Activated T-cell treated with anti-CD3 and anti-CD28 coated beads, Interleukin-2, amount 50 U/mL, for 72 hours (primary cell): ENCODE data around the gene OAF. TPM values are rescaled to one million over a fixed set of nuclear protein-coding genes. Genes with fewer than 3 reads are reported as not detected.
"Not testable (repeated sequence)": the region's sequence is repeated elsewhere in the genome, so short reads cannot be mapped to it uniquely, and the experiment has no call there.

Experiments used
- ATAC-seq, 2 donors: fragments of 150-1000 bp; cut with Tn5 transposase; replicated peaks in 1 of 2; 2 replicates each; pipeline ENCODE4 v1.10.0; 2021; ENCODE audit warnings: moderate library complexity in 2 of 2, mild to moderate bottlenecking in 1 of 2
- DNase-seq, 2 donors: peaks; one replicate each; pipeline ENCODE4 v3.0.0; 2021 to 2022; ENCODE audit warnings: mixed read lengths in 1 of 2
- H3K27ac Mint-ChIP-seq: one replicate; pipeline ENCODE4 v1.8.0; 2022; ENCODE audit warnings: mild to moderate bottlenecking, moderate library complexity, mixed read lengths
- H3K27me3 Mint-ChIP-seq: one replicate; pipeline ENCODE4 v1.8.0; 2022; ENCODE audit warnings: low read depth, mixed read lengths
- H3K36me3 Mint-ChIP-seq, 2 donors: one replicate each; pipeline ENCODE4 v1.8.0; 2022; ENCODE audit warnings: mixed read lengths in 2 of 2, mild to moderate bottlenecking in 1 of 2; ENCODE audit not compliant: insufficient read depth in 2 of 2
- H3K4me1 Mint-ChIP-seq: one replicate; pipeline ENCODE4 v1.8.0; 2022; ENCODE audit warnings: low read depth, mixed read lengths
- H3K4me3 Mint-ChIP-seq, 2 donors: one replicate each; pipeline ENCODE4 v1.8.0; 2022; ENCODE audit warnings: mild to moderate bottlenecking in 2 of 2, mixed read lengths in 2 of 2, moderate library complexity in 2 of 2
- H3K9me3 Mint-ChIP-seq, 2 donors: one replicate each; pipeline ENCODE4 v1.8.0; 2022; ENCODE audit warnings: mixed read lengths in 2 of 2
- total RNA-seq, 2 donors: library from RNA; stranded (reverse); gene quantifications; one replicate each; pipeline ENCODE4 v1.2.3, GENCODE V29; 2022

The OAF gene
- total RNA-seq, 2 donors from 2014 or later = 1.2 to 2.4 TPM

DNA sequence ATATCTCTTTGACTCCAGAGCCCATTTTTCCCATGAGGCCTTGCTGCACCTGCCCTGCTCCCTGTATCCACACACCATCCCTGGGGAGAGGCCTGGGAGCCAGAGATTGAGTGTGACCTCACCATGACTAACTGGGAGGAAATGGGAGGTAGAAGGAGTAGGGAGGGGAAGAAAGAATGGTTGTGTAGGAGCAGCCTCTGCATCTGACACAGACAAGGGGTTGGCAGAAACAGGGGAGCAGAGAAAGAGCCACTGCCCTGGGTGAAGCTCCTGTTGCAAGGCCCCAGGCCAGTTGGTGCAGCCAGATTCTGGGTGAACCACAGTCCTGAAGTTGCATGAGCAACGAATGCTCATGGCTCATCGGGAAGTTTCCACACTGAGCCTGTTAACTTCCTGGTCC is 61.5 kb downstream of the OAF start:
- ATAC-seq = no peak
- H3K9me3 Mint-ChIP-seq = no peaks in the 10 kb centered on the region
- H3K36me3 Mint-ChIP-seq = no peaks in the 10 kb centered on the region
- no peak for DNase-seq
- no peak overlapping the region for H3K4me3 Mint-ChIP-seq
- no peaks in the 10 kb centered on the region for H3K4me1 Mint-ChIP-seq
- H3K27ac Mint-ChIP-seq = no peak overlapping the region
- peaks cover 46% of the 10 kb centered on the region for H3K27me3 Mint-ChIP-seq

DNA sequence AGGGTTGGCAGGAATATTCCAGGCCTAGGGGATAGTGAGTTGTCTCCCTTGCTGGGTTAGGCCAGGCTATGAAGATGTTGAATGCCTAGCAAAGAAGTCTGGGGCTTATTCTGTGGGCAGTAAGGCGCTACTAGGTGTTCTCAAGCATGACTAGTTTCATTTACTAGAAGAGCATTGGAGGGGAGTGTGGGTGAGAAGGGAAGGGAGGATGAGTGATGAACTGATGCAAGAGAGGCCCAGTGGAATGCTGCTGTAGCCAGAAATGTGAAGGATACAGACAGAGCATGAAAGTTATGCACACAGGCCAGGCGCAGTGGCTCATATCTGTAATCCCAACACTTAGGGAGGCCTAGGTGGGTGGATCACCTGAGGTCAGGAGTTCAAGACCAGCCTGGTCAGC is 62.6 kb downstream of the OAF start:
- no peak overlapping the region for H3K27ac Mint-ChIP-seq
- H3K27me3 Mint-ChIP-seq = peaks cover 43% of the 10 kb centered on the region
- DNase-seq (no peak), ATAC-seq (no peak)
- no peaks in the 10 kb centered on the region for H3K9me3 Mint-ChIP-seq
- no peak overlapping the region for H3K4me3 Mint-ChIP-seq
- no peaks in the 10 kb centered on the region for H3K36me3 Mint-ChIP-seq
- H3K4me1 Mint-ChIP-seq = no peaks in the 10 kb centered on the region

DNA sequence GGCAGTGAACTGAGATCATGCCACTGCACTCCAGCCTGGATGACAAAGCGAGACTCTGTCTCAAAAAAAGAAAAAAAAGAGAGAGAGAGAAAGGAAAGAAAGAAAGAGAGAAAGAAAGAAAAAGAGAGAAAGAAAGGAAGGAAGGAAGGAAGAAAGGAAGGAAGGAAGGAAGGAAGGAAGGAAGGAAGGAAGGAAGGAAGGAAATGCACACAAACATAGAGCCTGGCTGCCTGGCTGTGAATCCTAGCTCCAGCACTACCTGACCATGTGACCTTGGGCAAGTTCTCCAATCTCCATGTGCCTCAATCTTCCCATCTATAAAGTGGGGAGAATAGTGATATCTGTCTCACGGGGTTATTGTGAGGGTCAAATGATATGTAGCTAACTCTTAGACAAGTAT is 63.1 kb downstream of the OAF start:
- H3K27ac Mint-ChIP-seq, ATAC-seq, H3K4me3 Mint-ChIP-seq, H3K9me3 Mint-ChIP-seq, H3K4me1 Mint-ChIP-seq, H3K36me3 Mint-ChIP-seq, DNase-seq: not testable (repeated sequence)
- peaks cover 41% of the 10 kb centered on the region for H3K27me3 Mint-ChIP-seq

DNA sequence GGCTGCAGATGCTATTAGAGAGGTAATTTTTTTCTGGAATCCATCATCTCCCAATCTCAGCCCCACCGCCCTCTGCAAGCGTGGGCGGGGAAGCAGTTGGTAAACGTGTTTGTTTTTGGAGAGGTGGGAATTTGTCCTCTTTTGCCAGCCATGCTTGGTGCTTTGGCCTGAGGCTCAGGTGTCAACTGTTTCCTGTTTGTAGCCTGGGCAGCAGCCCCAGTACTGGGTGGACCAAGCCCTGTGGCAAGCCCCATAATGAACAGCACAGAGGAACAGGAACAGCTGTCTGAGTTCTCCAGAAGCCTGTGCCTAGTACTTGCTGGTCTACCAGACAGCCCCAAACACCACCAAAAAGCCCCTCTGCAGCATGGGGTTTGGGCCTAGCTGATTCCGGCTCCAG is 68.7 kb downstream of the OAF start:
- Mint-ChIP-seq H3K27ac (no peak overlapping the region), H3K36me3 (no peaks in the 10 kb centered on the region), H3K4me1 (no peaks in the 10 kb centered on the region), H3K27me3 (peaks cover 36% of the 10 kb centered on the region), H3K9me3 (no peaks in the 10 kb centered on the region), H3K4me3 (no peak overlapping the region)
- DNase-seq (no peak), ATAC-seq (no peak)

Other genes starting within 250 kb of the OAF start
- gene TRIM29, start 72.9 kb upstream of the OAF start, total RNA-seq = not detected
- gene POU2F3, start 29.1 kb downstream of the OAF start, total RNA-seq = under 1 TPM; 0.14 to 0.39 TPM
- 1 to 10 TPM; 2.0 to 2.8 TPM for gene TLCD5, start 114.3 kb downstream of the OAF start, total RNA-seq
- gene ARHGEF12, start 125.4 kb downstream of the OAF start, total RNA-seq = 10 to 100 TPM; 16.1 to 20.5 TPM